B cell (primary cell): ENCODE measurements around the gene TCF12. TPM values are rescaled to one million over a fixed set of nuclear protein-coding genes. Genes with fewer than 3 reads are reported as not detected.

Experiments used
- ATAC-seq: fragments of 200-7000 bp; cut with Tn5 transposase; one replicate; pipeline ENCODE4 v1.10.0; 2021; ENCODE audit warnings: low read depth, mild to moderate bottlenecking, moderate number of reproducible peaks, moderate library complexity
- CTCF ChIA-PET: fragments of 350-600 bp; sonication (Branson Sonifier 250); formaldehyde crosslinking; loops from one replicate; lab custom pipeline; 2021; ENCODE audit warnings: antibody characterized with exemption, inconsistent platforms; lab: Charles Lee
- POLR2A ChIA-PET: fragments of 350-600 bp; sonication (Branson Sonifier 250); formaldehyde crosslinking; loops from one replicate; lab custom pipeline; 2021; ENCODE audit warnings: antibody characterized with exemption; lab: Charles Lee
- DNase-seq: peaks from one replicate; pipeline ENCODE4 v3.0.0; 2013
- H2AFZ ChIP-seq: 2 replicates; pipeline ENCODE4 v1.6.1; 2012; ENCODE audit warnings: mild to moderate bottlenecking, low read depth, low read length; ENCODE audit not compliant: insufficient read depth, poor library complexity, severe bottlenecking
- H3K27ac ChIP-seq, 2 donors: 1 replicate in 1 of 2; 2 replicates in 1 of 2; pipeline ENCODE4 v1.5.1; 2012 to 2013; ENCODE audit warnings: low read length in 2 of 2, mild to moderate bottlenecking in 2 of 2, moderate library complexity in 1 of 2
- H3K27me3 ChIP-seq, 4 experiments: fragments of 200-600 bp in 1 of 4; sonication (generic) in 1 of 4; replicated peaks in 1 of 4; 1 replicate in 2 of 4; 2 replicates in 2 of 4; pipeline versions ENCODE4 v1.6.1 to v1.7.0; 2013 to 2016; ENCODE audit warnings: low read length in 3 of 4, mild to moderate bottlenecking in 2 of 4, mixed read lengths in 1 of 4, moderate library complexity in 1 of 4; ENCODE audit not compliant: insufficient read depth in 4 of 4, control insufficient read depth in 3 of 4; ENCODE audit errors: control extremely low read depth in 1 of 4
- H3K36me3 ChIP-seq, 2 experiments: replicated peaks in 1 of 2; 1 replicate in 1 of 2; 2 replicates in 1 of 2; pipeline versions ENCODE4 v1.6.1 to v1.7.1; 2013; ENCODE audit warnings: low read length in 1 of 2; ENCODE audit not compliant: insufficient read depth in 2 of 2, control insufficient read depth in 1 of 2; ENCODE audit errors: control extremely low read depth in 1 of 2, extremely low read depth in 1 of 2
- H3K4me1 ChIP-seq, 2 donors: fragments of 200-600 bp in 1 of 2; sonication (generic) in 1 of 2; 1 replicate in 1 of 2; 2 replicates in 1 of 2; pipeline versions ENCODE4 v1.5.1 to v1.6.1; 2013 to 2017; ENCODE audit warnings: low read length in 2 of 2; ENCODE audit not compliant: control insufficient read depth in 2 of 2, insufficient read depth in 2 of 2
- H3K4me2 ChIP-seq: replicated peaks from 2 replicates; pipeline ENCODE3; 2012; ENCODE audit warnings: mild to moderate bottlenecking, low read depth, low read length; ENCODE audit not compliant: poor library complexity, severe bottlenecking
- H3K4me3 ChIP-seq, 5 experiments: fragments of 200-600 bp in 1 of 5; sonication (generic) in 1 of 5; 1 replicate in 3 of 5; 2 replicates in 2 of 5; pipeline versions ENCODE4 v1.5.1 to v1.7.0; 2011 to 2016; ENCODE audit warnings: low read length in 4 of 5, mild to moderate bottlenecking in 4 of 5, low read depth in 2 of 5, control low read depth in 1 of 5, moderate library complexity in 1 of 5; ENCODE audit not compliant: insufficient read depth in 1 of 5; ENCODE audit errors: control extremely low read depth in 1 of 5, extremely low read depth in 1 of 5
- H3K79me2 ChIP-seq: fragments of 200-600 bp; sonication (generic); one replicate; pipeline ENCODE4 v1.6.0; 2016; ENCODE audit warnings: low read length; ENCODE audit not compliant: control insufficient read depth, insufficient read depth
- H3K9ac ChIP-seq: fragments of 200-600 bp; sonication (generic); 2 replicates; pipeline ENCODE4 v1.6.1; 2017; ENCODE audit warnings: mild to moderate bottlenecking, low read length, moderate library complexity
- H3K9me3 ChIP-seq, 3 donors: one replicate each; pipeline versions ENCODE4 v1.6.1 to v1.7.1; 2013; ENCODE audit warnings: low read length in 2 of 3; ENCODE audit not compliant: control insufficient read depth in 2 of 3, insufficient read depth in 1 of 3; ENCODE audit errors: control extremely low read depth in 1 of 3
- H4K20me1 ChIP-seq: 2 replicates; pipeline ENCODE4 v1.6.0; 2012; ENCODE audit warnings: mild to moderate bottlenecking, low read length; ENCODE audit not compliant: insufficient read depth, control insufficient read depth, poor library complexity, severe bottlenecking
- H3K27ac Mint-ChIP-seq: one replicate; pipeline ENCODE4 v1.8.0; 2021; ENCODE audit warnings: mixed read lengths
- H3K27me3 Mint-ChIP-seq: one replicate; pipeline ENCODE4 v1.8.0; 2021; ENCODE audit warnings: mixed read lengths
- H3K4me1 Mint-ChIP-seq: one replicate; pipeline ENCODE4 v1.8.0; 2021; ENCODE audit warnings: mixed read lengths
- H3K4me3 Mint-ChIP-seq: one replicate; pipeline ENCODE4 v1.8.0; 2021; ENCODE audit warnings: mixed read lengths
- H3K9me3 Mint-ChIP-seq: one replicate; pipeline ENCODE4 v1.8.0; 2022; ENCODE audit warnings: mixed read lengths; ENCODE audit not compliant: insufficient read depth
- EZH2 ChIP-seq: IDR thresholded peaks from 2 replicates; pipeline ENCODE4 v1.6.1; 2012; ENCODE audit warnings: borderline replicate concordance, low read depth, mild to moderate bottlenecking, moderate library complexity, low read length; ENCODE audit not compliant: insufficient read depth, poor library complexity, severe bottlenecking
- WGBS: methylation state at CpG from one replicate; pipeline ENCODE4 v1.1.5; 2013; ENCODE audit warnings: missing lambda C conversion rate; ENCODE audit not compliant: insufficient coverage; 5-methylcytosine and 5-hydroxymethylcytosine counted together
- intact Hi-C: fragments of 100-400 bp; cut with micrococcal nuclease; formaldehyde crosslinking; loops from one replicate; pipeline ENCODE4 v1.10.0; 2022
- polyA plus RNA-seq: library from polyadenylated mRNA; depleted of rRNA; stranded (reverse); fragments of >200 nt; gene quantifications from 2 replicates; pipeline ENCODE4 v1.2.3, GENCODE V29; 2012
- total RNA-seq, 2 donors: library from RNA; stranded (reverse); fragments of 120-200 nt in 1 of 2; gene quantifications; 1 replicate in 1 of 2; 2 replicates in 1 of 2; pipeline versions ENCODE4 v1.2.3 to v1.2.4, GENCODE V29; 2013 to 2022
- TF ChIP-seq, protein P1 (sequence below): fragments of 200-600 bp; IDR thresholded peaks from one replicate; pipeline ENCODE4 v1.8.0; 2022; ENCODE audit warnings: antibody characterized with exemption, mild to moderate bottlenecking

Gene TCF12
- total and polyA plus RNA-seq, 2 donors (not counting 1 experiment from before 2014, with no cell fraction given): 27.1 to 131 TPM

DNA sequence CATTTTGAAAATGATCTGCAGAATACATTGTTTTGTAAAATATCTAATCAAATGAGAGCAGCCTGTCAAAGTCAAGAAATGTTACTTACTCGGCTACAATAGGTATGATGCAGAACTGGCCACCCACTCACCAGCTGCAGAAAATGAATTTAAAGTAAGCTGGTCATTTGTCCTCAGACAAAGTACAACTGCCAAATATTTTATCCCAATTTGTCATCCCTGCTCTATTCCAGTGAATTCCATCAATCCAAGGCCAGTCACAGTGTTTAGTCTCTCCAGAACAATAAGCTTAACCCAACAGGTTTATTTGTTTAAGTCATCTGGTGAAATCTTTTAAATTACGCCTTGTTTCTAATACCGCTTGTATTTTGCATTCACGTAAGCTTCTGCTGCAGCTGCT is 46.6 kb upstream of the TCF12 start:
- TF ChIP-seq, protein P1, sequence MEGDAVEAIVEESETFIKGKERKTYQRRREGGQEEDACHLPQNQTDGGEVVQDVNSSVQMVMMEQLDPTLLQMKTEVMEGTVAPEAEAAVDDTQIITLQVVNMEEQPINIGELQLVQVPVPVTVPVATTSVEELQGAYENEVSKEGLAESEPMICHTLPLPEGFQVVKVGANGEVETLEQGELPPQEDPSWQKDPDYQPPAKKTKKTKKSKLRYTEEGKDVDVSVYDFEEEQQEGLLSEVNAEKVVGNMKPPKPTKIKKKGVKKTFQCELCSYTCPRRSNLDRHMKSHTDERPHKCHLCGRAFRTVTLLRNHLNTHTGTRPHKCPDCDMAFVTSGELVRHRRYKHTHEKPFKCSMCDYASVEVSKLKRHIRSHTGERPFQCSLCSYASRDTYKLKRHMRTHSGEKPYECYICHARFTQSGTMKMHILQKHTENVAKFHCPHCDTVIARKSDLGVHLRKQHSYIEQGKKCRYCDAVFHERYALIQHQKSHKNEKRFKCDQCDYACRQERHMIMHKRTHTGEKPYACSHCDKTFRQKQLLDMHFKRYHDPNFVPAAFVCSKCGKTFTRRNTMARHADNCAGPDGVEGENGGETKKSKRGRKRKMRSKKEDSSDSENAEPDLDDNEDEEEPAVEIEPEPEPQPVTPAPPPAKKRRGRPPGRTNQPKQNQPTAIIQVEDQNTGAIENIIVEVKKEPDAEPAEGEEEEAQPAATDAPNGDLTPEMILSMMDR: no peak
- no peak for TF ChIP-seq EZH2
- H4K20me1 ChIP-seq: no peaks in the 10 kb centered on the region
- H3K4me1 ChIP-seq: no peaks in the 10 kb centered on the region
- H2AFZ ChIP-seq: no peak overlapping the region
- no peaks in the 10 kb centered on the region for H3K9me3 ChIP-seq
- H3K4me1 Mint-ChIP-seq: peaks cover 1% of the 10 kb centered on the region
- DNase-seq (no peak), ATAC-seq (no peak)
- H3K27me3 Mint-ChIP-seq: no peaks in the 10 kb centered on the region
- no peaks in the 10 kb centered on the region for H3K36me3 ChIP-seq
- no peak overlapping the region for H3K4me3 ChIP-seq
- H3K79me2 ChIP-seq: no peaks in the 10 kb centered on the region
- no peaks in the 10 kb centered on the region for H3K27me3 ChIP-seq
- no peak overlapping the region for H3K9ac ChIP-seq
- H3K4me3 Mint-ChIP-seq: no peak overlapping the region
- ChIA-PET CTCF (interaction anchor here (1.3 to 2.3 kb wide), 2 partner anchors 380 to 656 kb away, joined by 3 to 6 read pairs; no protein-coding TSS in a partner anchor), POLR2A (no interaction called here)
- H3K27ac ChIP-seq: no peak overlapping the region
- no peak overlapping the region for H3K4me2 ChIP-seq
- intact Hi-C loops: no loop called here
- no peaks in the 10 kb centered on the region for H3K9me3 Mint-ChIP-seq
- H3K27ac Mint-ChIP-seq: no peak overlapping the region
- no CpG with 5 or more reads among the region's 4 CpGs for WGBS

DNA sequence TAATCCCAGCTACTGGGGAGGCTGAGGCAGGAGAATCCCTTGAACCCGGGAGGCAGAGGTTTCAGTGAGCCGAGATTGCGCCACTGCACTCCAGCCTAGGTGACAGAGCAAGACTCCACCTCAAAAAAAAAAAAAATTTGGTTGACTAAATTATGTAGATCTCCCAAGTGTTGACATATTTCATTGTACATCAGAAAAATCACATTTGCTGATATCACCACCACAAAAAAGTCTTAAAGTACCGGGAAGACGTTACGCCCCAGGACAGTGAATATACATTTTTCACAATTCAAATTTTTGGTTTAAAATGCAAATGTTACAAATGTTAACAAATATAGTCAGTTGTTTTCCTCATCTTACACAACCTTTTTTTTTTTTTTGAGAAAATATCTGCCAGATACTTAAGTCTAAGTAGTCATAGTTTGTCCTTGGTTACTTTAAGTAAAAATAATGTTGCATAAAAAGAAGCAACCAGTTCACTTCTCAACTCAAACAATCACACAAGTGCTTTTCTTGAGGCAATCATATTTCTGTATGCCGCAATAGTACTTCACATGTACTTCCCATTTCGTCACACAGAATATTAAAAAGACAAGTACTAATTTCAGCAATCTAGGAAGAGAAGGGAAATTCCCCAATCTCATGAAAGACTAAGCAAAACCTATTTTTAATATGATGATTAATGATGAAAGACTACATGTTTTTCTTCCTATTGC is 41.0 kb upstream of the TCF12 start:
- Histone ChIP-seq H3K4me2 (no peak overlapping the region), H3K4me1 (no peaks in the 10 kb centered on the region), H3K27ac (no peak overlapping the region), H2AFZ (peak overlapping the region; percentile 13), H3K79me2 (no peaks in the 10 kb centered on the region), H4K20me1 (no peaks in the 10 kb centered on the region), H3K9me3 (no peaks in the 10 kb centered on the region), H3K9ac (no peak overlapping the region), H3K36me3 (no peaks in the 10 kb centered on the region), H3K4me3 (no peak overlapping the region), H3K27me3 (no peaks in the 10 kb centered on the region)
- peak; percentile 15 for DNase-seq
- H3K27me3 Mint-ChIP-seq: no peaks in the 10 kb centered on the region
- whole genome bisulfite sequencing: no CpG with 5 or more reads among the region's 8 CpGs
- no peaks in the 10 kb centered on the region for H3K9me3 Mint-ChIP-seq
- no peak overlapping the region for H3K27ac Mint-ChIP-seq
- no peak overlapping the region for H3K4me3 Mint-ChIP-seq
- peaks cover 6% of the 10 kb centered on the region for H3K4me1 Mint-ChIP-seq
- ChIA-PET POLR2A (no interaction called here), CTCF (no interaction called here)
- TF ChIP-seq EZH2: no peak
- TF ChIP-seq, protein P1: no peak
- intact Hi-C loops: no loop called here
- no peak for ATAC-seq
